Lower lobe of right lung (tissue), 2 donors: Measurements from ENCODE around the gene TMEM218. TPM values are rescaled to one million over a fixed set of nuclear protein-coding genes. Genes with fewer than 3 reads are reported as not detected.

ENCODE experiments used
- ATAC-seq, 2 donors: fragments of 200-7000 bp; cut with Tn5 transposase; one replicate each; pipeline ENCODE4 v1.9.1; 2020 to 2022; ENCODE audit warnings: mild to moderate bottlenecking in 2 of 2, moderate library complexity in 2 of 2
- DNase-seq: peaks from one replicate; pipeline ENCODE4 v3.0.0-alpha.2; 2020
- H3K27ac ChIP-seq: fragments of 200-600 bp; one replicate; pipeline ENCODE4 v1.8.0; 2022
- H3K27me3 ChIP-seq: fragments of 200-600 bp; one replicate; pipeline ENCODE4 v1.8.0; 2022; ENCODE audit warnings: low read depth
- H3K36me3 ChIP-seq: fragments of 200-600 bp; one replicate; pipeline ENCODE4 v1.8.0; 2022; ENCODE audit warnings: mild to moderate bottlenecking
- H3K4me1 ChIP-seq: fragments of 200-600 bp; one replicate; pipeline ENCODE4 v1.8.0; 2022
- H3K4me3 ChIP-seq: fragments of 200-600 bp; one replicate; pipeline ENCODE4 v1.8.0; 2022; ENCODE audit warnings: mild to moderate bottlenecking
- H3K9me3 ChIP-seq: fragments of 200-600 bp; one replicate; pipeline ENCODE4 v1.8.0; 2022
- CTCF ChIP-seq: fragments of 200-600 bp; IDR thresholded peaks from one replicate; pipeline ENCODE4 v1.8.0; 2022; ENCODE audit warnings: antibody characterized with exemption, mild to moderate bottlenecking
- intact Hi-C: fragments of 100-400 bp; cut with DNase I; formaldehyde crosslinking; loops from one replicate; pipeline ENCODE4 v1.11.0; 2022
- total RNA-seq: library from RNA; stranded (reverse); fragmentation: NEBNext Ultra II Directional; extraction: Animal tissue kit (Norgen Biotek cat#: 25700); gene quantifications from one replicate; pipeline ENCODE4 v1.2.1, GENCODE V29; 2021
- donor health status: DM: no; HTN: yes; CAD: no; lungs with severe emphysema.

Gene TMEM218
- total RNA-seq, 1 donor from 2014 or later: 20.5 TPM

DNA sequence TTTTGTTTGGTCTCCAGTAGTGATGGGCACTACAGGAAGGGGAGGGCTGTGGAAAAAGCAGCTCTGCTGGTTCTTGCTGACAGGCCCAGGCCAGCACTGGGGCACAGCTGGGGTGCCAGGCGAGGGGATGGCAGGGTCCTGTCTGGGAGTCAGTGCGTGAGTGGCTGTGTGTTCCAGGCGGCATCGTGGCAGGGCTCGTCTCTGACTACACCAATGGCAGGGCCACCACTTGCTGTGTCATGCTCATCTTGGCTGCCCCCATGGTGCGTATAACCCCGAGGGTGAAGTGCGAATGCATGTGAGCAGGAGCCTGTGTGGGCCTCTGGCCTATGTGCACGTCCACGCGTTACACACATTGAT, 27.4 kb downstream of the TMEM218 start:
- intact Hi-C loops: no loop called here
- ATAC-seq: no peak
- TF ChIP-seq CTCF: no peak
- no peaks in the 10 kb centered on the region for H3K36me3 ChIP-seq
- no peak overlapping the region for H3K4me3 ChIP-seq
- H3K4me1 ChIP-seq: no peaks in the 10 kb centered on the region
- H3K27ac ChIP-seq: no peak overlapping the region
- DNase-seq: no peak
- no peaks in the 10 kb centered on the region for H3K9me3 ChIP-seq
- H3K27me3 ChIP-seq: no peaks in the 10 kb centered on the region

GRCh38 chr11:125083312-125084056, 27.9 kb downstream of the TMEM218 start:
- Histone ChIP-seq H3K27me3 (no peaks in the 10 kb centered on the region), H3K27ac (no peak overlapping the region), H3K4me1 (no peaks in the 10 kb centered on the region), H3K9me3 (no peaks in the 10 kb centered on the region), H3K36me3 (no peaks in the 10 kb centered on the region), H3K4me3 (no peak overlapping the region)
- DNase-seq (no peak), ATAC-seq (no peak)
- no peak for TF ChIP-seq CTCF
- intact Hi-C loops: no loop called here

DNA sequence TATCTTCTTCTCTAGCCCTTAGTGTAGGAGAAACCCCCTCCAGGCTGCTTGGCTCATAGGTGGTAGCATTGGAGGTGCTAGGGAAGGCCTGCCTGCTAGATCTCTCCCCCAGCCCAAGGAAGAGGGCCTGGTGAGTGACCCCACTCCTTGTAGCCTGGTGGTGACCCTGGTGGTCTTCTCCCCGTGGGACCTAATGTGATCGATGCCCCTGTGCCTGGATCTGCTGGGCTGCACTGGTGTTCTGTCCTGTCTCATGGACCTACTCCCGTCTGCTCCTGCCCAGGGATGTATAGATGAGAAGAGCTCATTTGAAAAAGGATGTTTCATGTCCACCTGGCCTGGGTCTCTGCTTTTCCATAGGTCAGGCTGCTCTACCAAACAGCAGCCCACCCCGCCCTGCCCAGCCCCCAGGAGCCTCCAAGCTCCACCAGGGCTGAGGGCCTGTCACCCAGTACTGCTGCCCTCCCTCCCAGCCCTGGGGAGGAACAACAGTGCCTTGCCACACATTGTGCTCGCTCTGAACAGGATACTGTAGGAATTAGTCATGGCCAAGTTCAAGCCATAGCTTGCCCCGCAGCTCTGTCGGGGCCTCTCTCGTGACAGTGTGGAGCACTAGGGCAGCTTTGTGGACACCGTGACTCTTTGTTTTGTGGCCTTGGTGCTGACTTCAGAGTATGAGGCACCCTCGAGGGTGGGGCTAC, 28.7 kb downstream of the TMEM218 start:
- DNase-seq: no peak
- H3K27ac ChIP-seq: no peak overlapping the region
- no peaks in the 10 kb centered on the region for H3K9me3 ChIP-seq
- no peak overlapping the region for H3K4me3 ChIP-seq
- TF ChIP-seq CTCF: no peak
- H3K27me3 ChIP-seq: no peaks in the 10 kb centered on the region
- no peaks in the 10 kb centered on the region for H3K36me3 ChIP-seq
- intact Hi-C loops: no loop called here
- no peaks in the 10 kb centered on the region for H3K4me1 ChIP-seq
- no peak for ATAC-seq

- DNase-seq (no peak), ATAC-seq (no peak)
- no peaks in the 10 kb centered on the region for H3K27me3 ChIP-seq
- H3K4me1 ChIP-seq: no peaks in the 10 kb centered on the region
- H3K27ac ChIP-seq: no peak overlapping the region
- intact Hi-C loops: no loop called here
- H3K9me3 ChIP-seq: no peaks in the 10 kb centered on the region
- H3K4me3 ChIP-seq: no peak overlapping the region
- no peak for TF ChIP-seq CTCF
- H3K36me3 ChIP-seq: no peaks in the 10 kb centered on the region
Measured at GRCh38 chr11:125082040-125082439, 29.4 kb downstream of the TMEM218 start.

DNA sequence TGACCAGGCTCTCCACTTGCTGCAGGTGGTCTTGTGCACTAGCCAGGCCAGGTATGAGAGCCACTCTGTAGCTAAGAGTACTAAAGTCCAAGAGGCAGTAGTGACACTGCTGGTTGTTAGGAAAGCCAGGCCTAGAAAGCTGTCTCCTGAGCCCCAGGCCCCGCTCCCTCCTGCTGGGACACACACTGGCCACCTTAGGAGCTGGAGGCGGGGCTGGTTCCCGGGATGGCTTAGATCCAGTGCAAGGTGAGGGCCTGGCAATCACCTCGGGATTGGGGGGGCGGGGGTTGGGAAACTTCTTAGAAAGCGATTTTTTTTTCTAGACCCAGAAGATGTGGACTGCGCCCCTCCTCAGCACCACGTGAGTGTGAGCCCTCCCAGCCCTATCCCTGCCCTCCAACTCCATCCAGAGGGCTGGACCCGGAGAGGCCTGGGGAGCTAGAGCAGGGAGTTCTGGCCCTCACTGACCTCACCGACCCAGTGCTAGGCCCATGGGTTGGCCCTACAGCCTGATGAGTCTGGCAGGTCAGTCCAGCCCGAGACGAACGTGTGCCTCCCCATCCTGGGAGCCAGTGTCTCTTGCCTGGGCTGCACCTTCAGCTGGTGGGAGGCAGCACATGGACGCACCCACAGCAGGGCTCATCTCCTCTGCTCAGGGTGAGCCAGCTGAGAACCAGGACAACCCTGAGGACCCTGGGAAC, 30.2 kb downstream of the TMEM218 start:
- H3K4me3 ChIP-seq: no peak overlapping the region
- peak; percentile 42 for DNase-seq
- no peak for ATAC-seq
- H3K9me3 ChIP-seq: no peaks in the 10 kb centered on the region
- H3K4me1 ChIP-seq: no peaks in the 10 kb centered on the region
- no peak overlapping the region for H3K27ac ChIP-seq
- H3K36me3 ChIP-seq: no peaks in the 10 kb centered on the region
- no peaks in the 10 kb centered on the region for H3K27me3 ChIP-seq
- TF ChIP-seq CTCF: no peak
- intact Hi-C loops: no loop called here
